ENCODE results near the gene FBXW4.

DNA sequence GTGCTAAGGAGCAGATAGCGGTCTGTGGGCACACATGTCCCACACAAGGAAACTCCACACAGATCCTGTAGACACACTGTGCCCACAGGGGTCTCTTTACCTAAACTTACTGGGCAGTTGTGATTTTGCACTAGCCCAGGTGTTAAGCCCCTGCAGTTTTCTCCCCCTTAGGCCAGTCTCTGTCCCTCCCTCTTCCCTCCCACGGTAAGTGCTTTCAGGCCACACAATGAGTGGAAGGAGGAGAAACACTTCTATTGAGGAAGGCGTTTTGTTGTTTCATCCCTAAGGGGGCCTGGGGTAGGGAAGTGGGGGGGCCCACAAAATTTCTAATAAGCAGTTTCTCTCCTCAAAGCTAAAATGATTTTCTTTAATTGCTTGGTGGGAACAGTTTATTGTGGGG is 51.4 kb downstream of the FBXW4 start:
- TF ChIP-seq CTCF (conservative IDR thresholded peaks at IDR 0.05; ENCODE audit: low read length) (no peak), EZH2phosphoT487 (IDR thresholded peaks at IDR 0.05; ENCODE audit: borderline replicate concordance, low read depth, low read length) (no peak)
